ENCODE results near the gene SLC27A5.
"Not testable (repeated sequence)": the region's sequence is repeated elsewhere in the genome, so short reads cannot be mapped to it uniquely, and the experiment has no call there.

GRCh38 chr19:58470837-58471543, 40.8 kb downstream of the SLC27A5 start:
- TF ChIP-seq, protein P1, sequence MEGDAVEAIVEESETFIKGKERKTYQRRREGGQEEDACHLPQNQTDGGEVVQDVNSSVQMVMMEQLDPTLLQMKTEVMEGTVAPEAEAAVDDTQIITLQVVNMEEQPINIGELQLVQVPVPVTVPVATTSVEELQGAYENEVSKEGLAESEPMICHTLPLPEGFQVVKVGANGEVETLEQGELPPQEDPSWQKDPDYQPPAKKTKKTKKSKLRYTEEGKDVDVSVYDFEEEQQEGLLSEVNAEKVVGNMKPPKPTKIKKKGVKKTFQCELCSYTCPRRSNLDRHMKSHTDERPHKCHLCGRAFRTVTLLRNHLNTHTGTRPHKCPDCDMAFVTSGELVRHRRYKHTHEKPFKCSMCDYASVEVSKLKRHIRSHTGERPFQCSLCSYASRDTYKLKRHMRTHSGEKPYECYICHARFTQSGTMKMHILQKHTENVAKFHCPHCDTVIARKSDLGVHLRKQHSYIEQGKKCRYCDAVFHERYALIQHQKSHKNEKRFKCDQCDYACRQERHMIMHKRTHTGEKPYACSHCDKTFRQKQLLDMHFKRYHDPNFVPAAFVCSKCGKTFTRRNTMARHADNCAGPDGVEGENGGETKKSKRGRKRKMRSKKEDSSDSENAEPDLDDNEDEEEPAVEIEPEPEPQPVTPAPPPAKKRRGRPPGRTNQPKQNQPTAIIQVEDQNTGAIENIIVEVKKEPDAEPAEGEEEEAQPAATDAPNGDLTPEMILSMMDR (IDR thresholded peaks at IDR 0.05), result not testable (repeated sequence)
- not testable (repeated sequence) for TF ChIP-seq POLR2A (IDR thresholded peaks at IDR 0.05)

Data from prostate gland (tissue), 2 donors.